ENCODE measurements around the gene PSG1. TPM values are rescaled to one million over a fixed set of nuclear protein-coding genes. Genes with fewer than 3 reads are reported as not detected.
"Not testable (repeated sequence)": the region's sequence is repeated elsewhere in the genome, so short reads cannot be mapped to it uniquely, and the experiment has no call there.

PSG1 gene
- total and polyA plus RNA-seq, 3 experiments from 2014 or later, result not detected

DNA sequence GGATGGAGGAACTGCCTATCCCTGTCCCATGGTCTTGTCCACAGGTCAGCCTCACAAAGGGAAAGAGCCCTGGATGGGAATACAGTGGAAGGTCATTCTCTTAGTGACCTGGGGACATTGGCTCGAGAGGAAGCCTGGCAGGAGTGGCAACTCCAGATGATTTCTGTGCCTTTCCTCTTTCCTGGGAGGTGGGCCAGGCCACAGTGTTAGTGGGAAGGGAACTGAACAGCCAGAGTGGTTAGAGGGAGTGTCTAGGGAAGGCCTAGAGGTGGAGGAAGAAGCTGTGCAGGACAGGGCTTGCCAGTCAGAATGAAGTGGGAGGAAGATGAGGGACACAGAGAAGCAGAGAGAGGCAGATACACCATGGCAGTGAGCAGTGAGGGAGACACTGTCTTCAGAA, 3.6 kb downstream of the PSG1 start:
- H3K4me3 Mint-ChIP-seq; H3K4me3 ChIP-seq (ENCODE audit: low read length); H3K27ac Mint-ChIP-seq; H3K36me3 Mint-ChIP-seq; CTCF ChIA-PET; H3K9me3 ChIP-seq (ENCODE audit: low read length); H3K27ac ChIP-seq (ENCODE audit: low read depth, low read length); H3K36me3 ChIP-seq (ENCODE audit: insufficient read depth, low read length); H3K9me3 Mint-ChIP-seq; H3K4me1 Mint-ChIP-seq; POLR2A ChIA-PET; DNase-seq; H3K27me3 ChIP-seq (ENCODE audit: insufficient read depth, low read length, poor library complexity, severe bottlenecking); H3K4me1 ChIP-seq (ENCODE audit: insufficient read depth, low read length): not testable (repeated sequence)
- H3K27me3 Mint-ChIP-seq, result peaks cover 7 to 25% of the 10 kb centered on the region in 2 donors

- CTCF ChIA-PET, DNase-seq: not testable (repeated sequence)
- peaks cover 6 to 21% of the 10 kb centered on the region in 2 donors for H3K27me3 Mint-ChIP-seq
Observed at GRCh38 chr19:42874901-42875813, 4.4 kb downstream of the PSG1 start.

GRCh38 chr19:42874136-42874535, 5.4 kb downstream of the PSG1 start:
- H3K9me3 ChIP-seq (ENCODE audit: low read length); H3K4me1 ChIP-seq (ENCODE audit: insufficient read depth, low read length); H3K36me3 Mint-ChIP-seq; H3K27ac Mint-ChIP-seq; CTCF ChIA-PET; POLR2A ChIA-PET; DNase-seq; H3K4me3 ChIP-seq (ENCODE audit: low read length); H3K4me3 Mint-ChIP-seq; H3K27ac ChIP-seq (ENCODE audit: low read depth, low read length); H3K27me3 ChIP-seq (ENCODE audit: insufficient read depth, low read length, poor library complexity, severe bottlenecking); H3K36me3 ChIP-seq (ENCODE audit: insufficient read depth, low read length); H3K4me1 Mint-ChIP-seq; H3K9me3 Mint-ChIP-seq: not testable (repeated sequence)
- peaks cover 9 to 24% of the 10 kb centered on the region in 2 donors for H3K27me3 Mint-ChIP-seq

More at GRCh38 chr19:42874901-42875813, 4.4 kb downstream of the PSG1 start:
- POLR2A ChIA-PET; H3K27ac ChIP-seq (ENCODE audit: low read depth, low read length); H3K4me3 Mint-ChIP-seq; H3K9me3 Mint-ChIP-seq; H3K4me1 Mint-ChIP-seq; H3K9me3 ChIP-seq (ENCODE audit: low read length); H3K36me3 Mint-ChIP-seq; H3K36me3 ChIP-seq (ENCODE audit: insufficient read depth, low read length); H3K4me1 ChIP-seq (ENCODE audit: insufficient read depth, low read length); H3K27me3 ChIP-seq (ENCODE audit: insufficient read depth, low read length, poor library complexity, severe bottlenecking); H3K27ac Mint-ChIP-seq; H3K4me3 ChIP-seq (ENCODE audit: low read length): not testable (repeated sequence)

- Histone ChIP-seq H3K27ac (ENCODE audit: low read depth, low read length) (no peak overlapping the region), H3K36me3 (ENCODE audit: insufficient read depth, low read length) (no peaks in the 10 kb centered on the region), H3K27me3 (ENCODE audit: insufficient read depth, low read length, poor library complexity, severe bottlenecking) (no peaks in the 10 kb centered on the region), H3K4me3 (ENCODE audit: low read length) (no peak overlapping the region), H3K4me1 (ENCODE audit: insufficient read depth, low read length) (no peaks in the 10 kb centered on the region), H3K9me3 (ENCODE audit: low read length) (no peaks in the 10 kb centered on the region)
- no peak for DNase-seq
- Mint-ChIP-seq H3K36me3 (no peaks in the 10 kb centered on the region), H3K9me3 (peaks cover 0 to 2% (median 0%) of the 10 kb centered on the region in 5 donors), H3K4me1 (no peaks in the 10 kb centered on the region), H3K27me3 (peaks cover 15 to 27% of the 10 kb centered on the region in 2 donors), H3K4me3 (no peak overlapping the region), H3K27ac (no peak overlapping the region)
- CTCF ChIA-PET, result no interaction called here
- POLR2A ChIA-PET, result no interaction called here
Observed at GRCh38 chr19:42872608-42873007, 6.9 kb downstream of the PSG1 start.

DNA sequence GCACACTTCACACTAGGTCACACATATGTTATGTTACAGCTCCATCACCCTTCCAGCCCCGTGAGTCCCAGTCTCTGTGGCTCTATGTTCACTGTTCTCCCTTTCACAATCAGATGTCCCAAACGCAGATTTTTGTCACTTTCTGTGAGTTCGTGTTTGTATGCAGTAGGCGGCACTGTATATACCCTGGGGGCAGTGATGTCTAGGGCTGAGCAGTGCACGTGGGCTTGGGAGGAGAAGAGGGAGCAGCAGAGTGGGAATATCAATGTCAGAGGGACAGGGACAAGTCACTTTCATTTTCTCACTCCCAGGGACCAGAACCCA, 22.0 kb downstream of the PSG1 start:
- peaks cover 1 to 3% of the 10 kb centered on the region in 2 donors for H3K27me3 Mint-ChIP-seq
- POLR2A ChIA-PET, result no interaction called here
- peaks cover 0 to 5% (median 0%) of the 10 kb centered on the region in 5 donors for H3K9me3 Mint-ChIP-seq
- DNase-seq, result no peak
- H3K4me1 ChIP-seq (ENCODE audit: insufficient read depth, low read length), result no peaks in the 10 kb centered on the region
- H3K4me3 Mint-ChIP-seq, result no peak overlapping the region
- H3K4me1 Mint-ChIP-seq, result no peaks in the 10 kb centered on the region
- H3K27ac Mint-ChIP-seq, result no peak overlapping the region
- CTCF ChIA-PET, result no interaction called here
- no peaks in the 10 kb centered on the region for H3K27me3 ChIP-seq (ENCODE audit: insufficient read depth, low read length, poor library complexity, severe bottlenecking)
- no peak overlapping the region for H3K4me3 ChIP-seq (ENCODE audit: low read length)
- H3K36me3 ChIP-seq (ENCODE audit: insufficient read depth, low read length), result no peaks in the 10 kb centered on the region
- H3K27ac ChIP-seq (ENCODE audit: low read depth, low read length), result no peak overlapping the region
- H3K36me3 Mint-ChIP-seq, result no peaks in the 10 kb centered on the region
- no peaks in the 10 kb centered on the region for H3K9me3 ChIP-seq (ENCODE audit: low read length)

DNA sequence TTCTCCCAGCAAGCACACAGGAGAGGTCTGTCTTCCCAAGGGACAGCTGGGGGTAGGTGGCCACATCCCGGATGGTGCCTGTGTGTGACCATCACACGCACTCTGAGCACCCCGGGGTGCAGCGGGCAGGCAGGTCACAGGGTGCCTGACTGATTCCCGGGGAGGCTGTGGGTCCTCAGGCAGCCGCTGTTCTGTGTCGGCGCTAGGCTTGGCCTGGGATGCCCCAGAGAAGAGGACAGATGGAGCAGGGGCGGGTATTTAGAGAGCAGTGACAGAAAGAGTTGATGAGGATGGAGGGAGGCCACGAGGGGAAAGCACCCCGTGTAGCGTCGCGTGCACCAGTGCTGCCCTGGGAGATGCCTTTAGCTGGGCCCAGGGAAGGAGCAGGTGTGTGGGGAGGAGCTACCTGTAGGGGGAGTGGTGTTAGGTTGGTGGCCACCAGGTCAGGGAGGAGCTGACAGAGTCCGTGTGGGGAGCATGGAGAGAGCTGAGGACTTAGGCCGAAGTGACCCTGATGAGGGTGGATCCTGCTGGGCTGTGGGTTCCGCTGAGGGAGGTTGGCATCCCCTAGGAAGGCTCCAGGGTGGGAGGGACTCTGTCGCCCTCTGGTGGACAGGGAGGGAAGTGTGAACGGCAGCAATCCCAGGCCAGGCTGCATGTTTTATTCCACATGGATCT, 22.5 kb downstream of the PSG1 start:
- H3K9me3 ChIP-seq (ENCODE audit: low read length); H3K4me1 Mint-ChIP-seq; H3K4me1 ChIP-seq (ENCODE audit: insufficient read depth, low read length); H3K27ac Mint-ChIP-seq; H3K27ac ChIP-seq (ENCODE audit: low read depth, low read length); H3K36me3 Mint-ChIP-seq; H3K4me3 Mint-ChIP-seq; H3K27me3 ChIP-seq (ENCODE audit: insufficient read depth, low read length, poor library complexity, severe bottlenecking); H3K36me3 ChIP-seq (ENCODE audit: insufficient read depth, low read length); H3K4me3 ChIP-seq (ENCODE audit: low read length); POLR2A ChIA-PET; CTCF ChIA-PET; H3K27me3 Mint-ChIP-seq; DNase-seq; H3K9me3 Mint-ChIP-seq: not testable (repeated sequence)

GRCh38 chr19:42854745-42855144, 24.8 kb downstream of the PSG1 start:
- H3K36me3 Mint-ChIP-seq; H3K36me3 ChIP-seq (ENCODE audit: insufficient read depth, low read length); H3K27ac ChIP-seq (ENCODE audit: low read depth, low read length); H3K4me1 Mint-ChIP-seq; POLR2A ChIA-PET; H3K4me3 Mint-ChIP-seq; H3K4me3 ChIP-seq (ENCODE audit: low read length); H3K9me3 Mint-ChIP-seq; H3K27ac Mint-ChIP-seq; CTCF ChIA-PET; H3K27me3 ChIP-seq (ENCODE audit: insufficient read depth, low read length, poor library complexity, severe bottlenecking); H3K9me3 ChIP-seq (ENCODE audit: low read length); H3K4me1 ChIP-seq (ENCODE audit: insufficient read depth, low read length); DNase-seq; H3K27me3 Mint-ChIP-seq: not testable (repeated sequence)

DNA sequence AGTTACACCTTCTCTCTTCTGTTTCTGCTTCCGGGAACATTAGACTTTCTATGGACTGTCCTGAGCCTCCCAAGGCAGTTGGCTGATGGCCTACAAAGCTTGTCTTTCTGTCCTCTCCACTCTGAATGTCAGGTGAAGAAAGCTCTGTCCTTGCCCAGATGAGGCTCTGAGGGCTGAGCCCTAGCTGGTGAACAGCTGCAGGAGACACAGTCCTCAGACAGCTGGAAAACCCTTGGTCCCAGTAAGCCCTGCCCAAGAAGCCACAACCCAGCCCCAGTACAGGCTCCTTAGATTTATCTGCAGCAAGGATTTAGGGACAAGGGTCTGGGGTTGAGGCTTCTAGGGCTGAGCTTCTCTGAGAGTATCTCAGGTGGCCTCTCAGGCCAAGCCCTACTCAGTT, 26.3 kb downstream of the PSG1 start:
- H3K36me3 ChIP-seq (ENCODE audit: insufficient read depth, low read length); H3K4me1 Mint-ChIP-seq; CTCF ChIA-PET; H3K27ac Mint-ChIP-seq; H3K27me3 ChIP-seq (ENCODE audit: insufficient read depth, low read length, poor library complexity, severe bottlenecking); H3K4me3 Mint-ChIP-seq; H3K27me3 Mint-ChIP-seq; H3K9me3 Mint-ChIP-seq; POLR2A ChIA-PET; H3K4me3 ChIP-seq (ENCODE audit: low read length); H3K27ac ChIP-seq (ENCODE audit: low read depth, low read length); H3K4me1 ChIP-seq (ENCODE audit: insufficient read depth, low read length); DNase-seq; H3K36me3 Mint-ChIP-seq; H3K9me3 ChIP-seq (ENCODE audit: low read length): not testable (repeated sequence)
